HS-27A (cell line): ENCODE measurements around the gene PRR13.
A peak's percentile ranks its signal among the peaks of the same experiment; 100 is the strongest.
"Not testable (repeated sequence)": the region's sequence is repeated elsewhere in the genome, so short reads cannot be mapped to it uniquely, and the experiment has no call there.

Experiments
- DNase-seq: peaks from one replicate; pipeline ENCODE4 v3.0.0-alpha.2; 2012; ENCODE audit warnings: low read depth, missing footprints

PRR13 gene

DNA sequence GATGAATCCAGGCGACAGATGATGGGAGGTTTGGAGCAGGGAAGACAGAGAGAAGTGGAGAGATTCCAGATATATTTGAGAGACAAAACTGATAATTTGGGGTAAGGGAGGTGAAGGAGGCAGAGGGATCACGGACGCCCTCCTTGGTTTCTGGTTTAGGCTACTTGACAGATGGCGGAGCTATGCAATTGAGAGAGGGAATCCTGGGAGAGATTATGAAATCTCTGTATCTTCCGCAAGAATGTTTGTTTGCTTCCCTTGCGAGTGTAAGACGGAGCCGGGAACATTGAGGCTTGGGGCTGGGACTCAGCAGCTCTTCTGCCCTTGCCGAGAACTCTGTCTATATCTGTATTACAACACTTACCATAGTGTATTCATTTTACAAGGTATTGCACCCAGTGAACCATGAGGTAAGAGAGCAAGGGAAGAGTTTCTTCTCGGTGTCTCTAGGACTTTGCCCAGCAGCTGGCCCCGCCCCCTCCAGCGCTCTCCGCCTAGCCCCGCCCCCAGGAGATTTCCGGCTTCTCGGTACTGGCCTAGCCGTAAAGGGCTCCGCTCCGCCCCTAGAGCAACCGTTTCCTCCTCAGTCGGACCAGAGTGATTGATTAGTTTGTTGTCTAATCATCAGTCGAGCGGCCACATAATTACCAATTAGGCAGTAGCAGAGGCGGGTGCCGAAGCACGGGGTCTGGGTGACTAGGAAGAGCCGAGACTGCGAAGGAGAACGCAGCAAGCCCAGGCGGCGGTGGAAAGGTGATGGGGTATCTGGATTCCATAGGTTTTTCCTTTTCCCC is at the start of gene PRR13:
Gene PRR13, plus strand, starts transcription at position 695 of the 794 bp plus-strand sequence. CDS start 981 bp downstream, outside the sequence.
- peak; percentile 92 for DNase-seq

GRCh38 chr12:53399896-53400295 is 41.6 kb upstream of the PRR13 start:
- DNase-seq = no peak

DNA sequence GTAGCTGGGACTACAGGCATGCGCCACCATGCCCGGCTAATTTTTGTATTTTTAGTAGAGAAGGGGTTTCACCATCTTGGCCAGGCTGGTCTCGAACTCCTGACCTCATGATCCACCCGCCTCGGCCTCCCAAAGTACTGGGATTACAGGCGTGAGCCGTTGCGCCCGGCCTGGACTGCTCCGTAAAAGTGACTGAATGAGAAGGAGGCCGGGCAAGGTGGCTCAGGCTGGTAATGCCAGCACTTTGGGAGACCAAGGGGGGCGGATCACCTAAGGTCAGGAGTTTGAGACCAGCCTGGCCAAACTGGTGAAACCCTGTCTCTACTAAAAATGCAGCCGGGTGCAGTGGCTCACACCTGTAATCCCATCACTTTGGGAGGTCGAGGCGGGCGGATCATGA is 39.2 kb upstream of the PRR13 start:
- not testable (repeated sequence) for DNase-seq

DNA sequence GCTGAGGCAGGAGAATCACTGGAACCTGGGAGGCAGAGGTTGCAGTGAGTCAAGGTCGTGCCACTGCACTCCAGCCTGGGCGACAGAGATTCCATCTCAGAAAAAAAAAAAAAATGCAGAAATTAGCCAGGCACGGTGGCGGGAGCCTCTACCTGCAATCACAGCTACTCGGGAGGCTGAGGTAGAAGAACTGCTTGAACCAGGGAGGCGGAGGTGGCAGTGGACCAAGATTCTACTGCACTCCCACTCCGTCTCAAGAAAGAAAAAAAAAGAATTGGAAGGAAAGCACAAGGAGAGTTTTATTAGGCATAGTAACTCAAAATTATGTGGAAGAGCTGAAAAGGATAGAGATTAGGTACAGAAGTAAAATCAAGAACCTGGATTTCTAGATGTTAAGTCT is 38.7 kb upstream of the PRR13 start:
- DNase-seq = no peak

DNA sequence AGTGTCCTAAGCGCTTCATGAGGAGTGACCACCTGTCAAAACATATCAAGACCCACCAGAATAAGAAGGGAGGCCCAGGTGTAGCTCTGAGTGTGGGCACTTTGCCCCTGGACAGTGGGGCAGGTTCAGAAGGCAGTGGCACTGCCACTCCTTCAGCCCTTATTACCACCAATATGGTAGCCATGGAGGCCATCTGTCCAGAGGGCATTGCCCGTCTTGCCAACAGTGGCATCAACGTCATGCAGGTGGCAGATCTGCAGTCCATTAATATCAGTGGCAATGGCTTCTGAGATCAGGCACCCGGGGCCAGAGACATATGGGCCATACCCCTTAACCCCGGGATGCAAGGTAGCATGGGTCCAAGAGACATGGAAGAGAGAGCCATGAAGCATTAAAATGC is 30.6 kb upstream of the PRR13 start:
- no peak for DNase-seq

DNA sequence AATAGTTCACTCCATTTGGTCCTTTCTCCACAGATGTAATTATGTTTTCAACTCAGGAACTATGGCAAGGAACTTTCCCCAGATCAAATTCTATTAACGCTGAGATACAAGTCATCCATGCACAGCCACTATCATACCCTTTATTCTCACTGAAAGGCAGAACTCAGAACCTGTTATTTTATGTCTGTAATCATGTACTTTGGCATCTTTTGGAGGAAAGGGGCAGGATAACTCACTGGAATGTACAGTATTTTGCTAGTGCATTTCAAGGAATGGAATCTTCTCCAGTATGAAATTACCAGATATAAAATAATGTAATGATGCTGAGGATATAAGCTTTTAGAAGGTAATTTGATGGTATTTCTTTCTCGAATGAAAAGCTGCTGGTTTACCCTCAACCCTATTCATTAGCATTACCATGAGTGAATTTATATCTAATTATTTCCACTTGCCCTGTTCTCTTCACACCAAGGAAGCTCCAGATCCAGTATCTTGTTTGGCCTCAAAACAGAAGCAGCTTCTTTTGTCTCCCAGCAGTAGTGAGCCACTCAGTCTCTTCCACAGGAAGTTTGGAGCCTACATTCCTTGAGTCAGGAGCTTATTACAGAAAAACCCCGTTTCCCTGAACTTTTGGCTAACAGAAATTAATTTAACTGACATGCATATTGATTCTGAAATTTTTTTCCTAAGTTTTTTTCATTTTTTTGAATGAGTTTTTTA is 27.9 kb upstream of the PRR13 start:
- no peak for DNase-seq

DNA sequence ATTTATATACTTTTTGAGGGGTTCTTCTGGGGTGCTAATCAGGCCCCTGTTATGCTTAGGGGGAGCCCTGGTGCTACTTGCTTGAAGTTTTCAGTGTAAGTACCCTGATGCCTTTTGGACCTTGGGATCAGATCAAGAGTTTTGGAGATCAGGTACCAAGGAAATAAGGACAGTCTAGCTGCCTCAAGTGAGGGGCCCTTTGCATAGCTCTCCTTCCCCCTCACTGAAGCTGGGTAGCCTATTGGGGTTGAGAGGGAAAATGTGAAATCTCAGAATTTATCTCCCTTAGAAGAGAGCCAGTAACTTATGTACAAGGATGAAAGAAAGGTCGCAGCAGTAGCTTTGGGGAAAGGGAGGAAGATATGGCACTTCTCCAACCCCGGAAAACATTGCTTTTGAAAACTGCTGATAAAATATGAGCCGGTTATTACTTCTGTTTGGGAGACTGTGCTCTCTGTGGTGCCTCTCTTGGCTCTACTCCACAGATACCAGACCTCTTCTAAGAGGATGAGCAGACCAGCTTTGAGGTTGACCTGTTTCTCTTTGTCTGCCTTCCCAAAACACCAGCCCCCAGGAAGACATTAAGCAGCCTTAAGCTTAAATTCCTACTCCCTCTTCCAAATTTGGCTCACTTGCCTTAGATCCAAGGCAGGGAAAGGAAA is 26.6 kb upstream of the PRR13 start:
- no peak for DNase-seq

- not testable (repeated sequence) for DNase-seq
These were observed 25.7 kb upstream of the PRR13 start for GRCh38 chr12:53415752-53416389.

- not testable (repeated sequence) for DNase-seq
These were observed 24.2 kb upstream of the PRR13 start for GRCh38 chr12:53417291-53417816.

- no peak for DNase-seq
These were observed 23.3 kb upstream of the PRR13 start for GRCh38 chr12:53418221-53418620.

DNA sequence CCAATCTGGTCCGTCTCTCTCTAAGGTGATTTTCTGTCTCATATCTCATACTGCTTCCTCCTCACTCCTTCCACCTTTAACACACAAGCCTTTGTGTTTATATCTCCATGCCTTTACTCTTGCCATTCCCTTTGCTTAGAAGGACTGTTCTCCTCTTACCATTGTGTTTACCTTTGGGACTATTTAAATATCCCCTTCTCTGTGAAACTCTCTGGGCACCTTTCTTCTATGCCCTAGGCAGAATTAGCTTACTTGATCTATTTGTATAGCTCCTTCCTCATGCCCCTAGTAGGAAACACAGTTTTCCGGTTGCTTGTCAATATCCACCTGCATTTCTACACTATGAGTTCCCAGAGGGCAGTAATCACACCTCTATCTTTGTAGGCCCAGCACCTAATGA is 21.8 kb upstream of the PRR13 start:
- no peak for DNase-seq

DNA sequence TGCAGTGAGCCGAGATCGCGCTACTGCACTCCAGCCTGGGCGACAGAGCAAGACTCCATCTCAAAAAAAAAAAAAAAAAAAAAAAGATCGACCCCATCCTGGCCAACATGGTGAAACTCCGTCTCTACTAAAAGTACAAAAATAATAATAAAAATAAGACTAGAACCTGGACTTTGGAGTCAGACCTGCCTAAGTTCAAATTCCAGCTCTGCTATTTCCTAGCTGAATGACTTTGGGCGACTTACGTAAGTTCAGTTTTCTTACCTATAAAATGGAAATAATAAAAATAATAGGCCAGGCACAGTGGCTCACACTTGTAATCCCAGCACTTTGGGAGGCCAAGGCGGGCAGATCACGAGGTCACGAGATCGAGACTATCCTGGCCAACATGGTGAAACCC is 19.3 kb upstream of the PRR13 start:
- not testable (repeated sequence) for DNase-seq

DNA sequence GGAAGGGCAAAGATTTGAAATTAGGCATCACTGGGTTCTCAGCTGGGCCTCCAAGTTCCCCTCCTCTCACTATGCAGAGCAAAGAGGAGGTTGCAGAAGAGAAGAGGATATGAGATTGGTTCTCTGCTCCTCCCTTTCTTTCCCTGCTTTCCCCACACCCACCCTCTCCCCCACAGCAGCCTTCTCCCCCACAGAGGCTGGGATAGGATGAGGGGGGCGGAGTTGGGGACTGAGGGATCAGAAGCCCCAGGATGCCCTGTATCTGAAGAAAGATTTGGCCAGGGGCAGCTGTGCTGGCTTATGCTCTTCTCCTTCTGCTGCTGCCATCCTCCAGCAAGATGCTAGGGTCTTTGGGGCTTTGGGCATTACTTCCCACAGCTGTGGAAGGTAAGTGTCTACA is 17.9 kb upstream of the PRR13 start, which contains the start of gene AMHR2:
Gene AMHR2, plus strand, starts transcription at position 259 of the 400 bp plus-strand sequence. Its CDS starts 80 bp downstream, at position 339.
- no peak for DNase-seq

DNA sequence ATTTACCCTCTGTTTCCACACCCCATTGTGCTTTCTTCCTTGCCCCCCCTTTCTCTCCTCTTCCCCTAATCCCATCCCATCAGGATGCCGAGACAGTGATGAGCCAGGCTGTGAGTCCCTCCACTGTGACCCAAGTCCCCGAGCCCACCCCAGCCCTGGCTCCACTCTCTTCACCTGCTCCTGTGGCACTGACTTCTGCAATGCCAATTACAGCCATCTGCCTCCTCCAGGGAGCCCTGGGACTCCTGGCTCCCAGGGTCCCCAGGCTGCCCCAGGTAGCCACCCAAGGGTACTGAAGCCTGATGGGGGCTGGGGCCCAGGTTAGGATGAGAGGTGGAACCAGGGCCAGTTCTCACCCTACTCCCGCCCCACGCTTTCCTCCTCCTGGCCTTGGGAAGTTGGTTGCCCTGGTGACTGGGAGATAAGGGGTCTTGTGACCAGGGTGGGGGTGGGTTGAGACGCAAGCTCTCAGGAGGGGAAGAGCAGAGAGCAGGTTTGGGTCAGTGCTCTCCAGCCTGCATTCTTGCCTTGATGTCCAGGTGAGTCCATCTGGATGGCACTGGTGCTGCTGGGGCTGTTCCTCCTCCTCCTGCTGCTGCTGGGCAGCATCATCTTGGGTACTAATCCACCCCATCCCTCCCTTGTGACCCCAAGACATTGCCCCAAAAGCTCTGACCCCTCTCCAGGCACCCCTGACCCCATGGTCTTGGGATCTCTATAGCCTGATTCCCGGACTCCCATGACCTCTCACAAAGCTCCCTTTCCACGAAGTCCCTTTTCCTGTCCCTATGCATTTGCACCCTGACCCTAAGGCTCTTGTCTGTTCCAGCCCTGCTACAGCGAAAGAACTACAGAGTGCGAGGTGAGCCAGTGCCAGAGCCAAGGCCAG is 16.7 kb upstream of the PRR13 start:
- no peak for DNase-seq

DNA sequence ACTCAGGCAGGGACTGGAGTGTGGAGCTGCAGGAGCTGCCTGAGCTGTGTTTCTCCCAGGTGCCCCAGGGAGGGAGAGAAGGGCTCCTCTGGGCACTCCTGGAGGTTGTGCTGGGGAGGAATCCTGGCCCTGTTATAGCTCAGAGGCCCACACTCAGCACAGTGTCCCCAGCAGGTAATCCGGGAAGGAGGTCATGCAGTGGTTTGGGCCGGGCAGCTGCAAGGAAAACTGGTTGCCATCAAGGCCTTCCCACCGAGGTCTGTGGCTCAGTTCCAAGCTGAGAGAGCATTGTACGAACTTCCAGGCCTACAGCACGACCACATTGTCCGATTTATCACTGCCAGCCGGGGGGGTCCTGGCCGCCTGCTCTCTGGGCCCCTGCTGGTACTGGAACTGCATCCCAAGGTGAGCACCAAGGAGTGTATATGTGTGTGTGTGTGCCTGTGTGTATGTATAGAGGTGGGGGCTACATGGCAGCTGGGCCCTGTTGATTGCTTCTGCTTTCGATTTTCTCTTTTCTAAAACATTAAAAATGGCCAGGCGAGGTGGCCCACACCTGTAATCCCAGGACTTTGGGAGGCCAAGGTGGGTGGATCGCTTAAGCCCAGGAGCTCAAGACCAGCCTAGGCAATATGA is 15.9 kb upstream of the PRR13 start:
- no peak for DNase-seq

DNA sequence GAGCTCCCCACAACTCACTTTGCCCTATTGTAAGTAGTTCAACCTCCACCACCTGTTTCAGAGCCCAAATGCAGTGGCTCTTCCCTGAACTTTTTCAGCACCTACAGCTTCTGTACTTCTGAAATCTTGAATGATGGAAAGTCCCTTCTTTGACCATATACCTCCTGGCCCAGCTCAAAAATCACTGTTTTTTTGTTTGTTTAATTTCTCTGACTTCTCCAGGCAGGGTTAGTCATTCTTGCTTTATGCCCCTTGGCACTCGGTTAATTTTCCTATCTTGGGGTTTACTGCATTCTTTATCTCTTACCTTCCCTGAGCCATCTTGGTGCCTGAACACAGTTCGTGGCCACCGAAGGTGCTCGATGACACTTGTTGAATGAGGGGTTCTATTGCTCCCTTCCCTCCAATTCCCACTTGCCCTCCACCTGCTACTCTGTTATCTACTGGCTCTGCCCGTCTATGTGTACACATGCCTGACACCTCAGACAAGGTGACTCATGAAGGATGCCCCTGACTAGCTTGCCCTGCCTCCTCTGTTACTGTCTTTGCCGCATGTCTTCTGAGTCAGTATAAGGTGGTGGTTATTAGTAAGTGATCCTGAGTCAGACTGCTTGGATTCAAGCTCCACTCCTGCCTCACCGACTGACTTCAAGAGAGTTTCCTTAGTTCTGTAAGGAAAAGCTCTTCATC is 13.5 kb upstream of the PRR13 start:
- peak; percentile 30 for DNase-seq

DNA sequence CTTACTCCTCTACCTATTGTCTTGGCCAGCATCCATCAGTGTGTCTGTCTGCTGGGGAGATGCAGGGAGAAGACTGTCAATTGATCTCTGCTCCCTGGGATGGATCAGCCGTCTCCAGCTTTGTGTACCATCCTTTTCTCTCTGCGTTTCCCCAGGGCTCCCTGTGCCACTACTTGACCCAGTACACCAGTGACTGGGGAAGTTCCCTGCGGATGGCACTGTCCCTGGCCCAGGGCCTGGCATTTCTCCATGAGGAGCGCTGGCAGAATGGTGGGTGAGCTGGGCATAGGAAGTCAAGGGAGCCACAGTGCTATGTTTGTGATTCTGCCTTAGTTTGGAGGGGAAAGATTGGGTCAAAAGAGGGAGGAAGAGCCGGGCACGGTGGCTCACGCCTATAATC is 12.8 kb upstream of the PRR13 start:
- no peak for DNase-seq

GRCh38 chr12:53430116-53430515 is 11.4 kb upstream of the PRR13 start:
- DNase-seq = no peak

DNA sequence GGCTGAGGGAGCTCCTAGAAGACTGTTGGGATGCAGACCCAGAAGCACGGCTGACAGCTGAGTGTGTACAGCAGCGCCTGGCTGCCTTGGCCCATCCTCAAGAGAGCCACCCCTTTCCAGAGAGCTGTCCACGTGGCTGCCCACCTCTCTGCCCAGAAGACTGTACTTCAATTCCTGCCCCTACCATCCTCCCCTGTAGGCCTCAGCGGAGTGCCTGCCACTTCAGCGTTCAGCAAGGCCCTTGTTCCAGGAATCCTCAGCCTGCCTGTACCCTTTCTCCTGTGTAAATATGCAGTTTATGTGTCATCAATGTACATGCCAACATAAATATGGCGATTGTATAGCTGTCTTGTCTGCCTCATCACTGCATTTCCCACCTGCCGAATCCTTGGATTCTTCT is 10.3 kb upstream of the PRR13 start:
- DNase-seq = no peak

- not testable (repeated sequence) for DNase-seq
These were observed 6.2 kb upstream of the PRR13 start for GRCh38 chr12:53435326-53435725.
